HEK293T (cell line): ENCODE measurements around the gene GPR18.

Source experiments
- ARNT ChIP-seq: fragments of 450-650 bp; IDR thresholded peaks from 2 replicates; pipeline ENCODE4 v1.6.1; 2017; ENCODE audit warnings: mild to moderate bottlenecking
- BHLHE40 ChIP-seq: fragments of 450-650 bp; IDR thresholded peaks from 2 replicates; pipeline ENCODE4 v1.6.1; 2016; ENCODE audit warnings: mild to moderate bottlenecking, moderate library complexity, borderline replicate concordance
- FOXK2 ChIP-seq: fragments of 450-650 bp; IDR thresholded peaks from 2 replicates; pipeline ENCODE4 v1.6.1; 2016; ENCODE audit warnings: mild to moderate bottlenecking
- NFRKB ChIP-seq: fragments of 450-650 bp; IDR thresholded peaks from 2 replicates; pipeline ENCODE4 v1.6.1; 2016; ENCODE audit warnings: mild to moderate bottlenecking, moderate library complexity
- SP1 ChIP-seq: fragments of 450-650 bp; IDR thresholded peaks from 2 replicates; pipeline ENCODE4 v1.6.1; 2017
- ZNF384 ChIP-seq: fragments of 450-650 bp; IDR thresholded peaks from 2 replicates; pipeline ENCODE4 v1.6.1; 2016

DNA sequence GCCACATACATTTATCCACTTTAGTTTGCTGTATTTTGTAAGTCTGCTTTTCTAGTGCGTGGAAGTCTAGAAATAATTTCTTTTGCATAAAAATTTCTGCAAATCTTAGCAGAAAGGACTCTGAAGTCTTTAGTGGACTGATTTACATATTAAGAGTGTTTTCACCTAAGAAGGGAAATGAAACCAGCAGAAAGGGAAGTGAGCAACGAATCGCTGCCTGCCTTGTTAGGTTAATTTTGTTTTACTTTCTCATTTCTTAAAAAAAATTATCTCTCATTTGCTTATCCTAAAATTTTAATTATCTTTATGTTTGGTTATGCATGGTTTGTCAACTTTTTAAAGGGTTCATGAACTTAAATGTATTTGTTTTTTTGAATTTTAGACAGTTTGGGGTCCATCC, 767 bp upstream of the GPR18 start:
- TF ChIP-seq NFRKB: no peak
- TF ChIP-seq SP1: no peak
- no peak for TF ChIP-seq ARNT
- TF ChIP-seq FOXK2: no peak
- no peak for TF ChIP-seq BHLHE40
- TF ChIP-seq ZNF384: no peak
